ENCODE data around the gene WBP2.
"Not testable (repeated sequence)": the region's sequence is repeated elsewhere in the genome, so short reads cannot be mapped to it uniquely, and the experiment has no call there.

The WBP2 gene

DNA sequence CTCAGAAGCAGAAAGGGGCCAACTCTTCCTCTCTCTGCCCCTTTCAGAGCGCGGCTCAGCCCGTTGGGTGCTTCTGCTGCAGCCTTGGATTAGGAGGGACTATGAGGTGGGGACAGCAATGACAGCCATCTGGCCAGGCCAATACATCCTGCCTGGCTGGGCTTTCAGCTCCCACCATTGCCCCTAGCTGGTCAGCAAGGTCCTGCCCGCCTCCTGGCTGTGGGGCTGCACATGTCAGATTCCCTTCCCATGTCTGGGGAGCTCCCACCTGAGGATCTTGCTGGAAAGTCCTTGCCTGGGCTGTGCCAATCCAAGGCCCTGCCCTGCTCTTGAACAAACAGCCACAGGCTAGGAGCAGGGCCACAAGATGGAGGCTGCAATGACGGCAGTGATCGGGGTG is 33.3 kb upstream of the WBP2 start:
- no peak for DNase-seq

GRCh38 chr17:75885860-75886259 is 30.7 kb upstream of the WBP2 start:
- not testable (repeated sequence) for DNase-seq

DNA sequence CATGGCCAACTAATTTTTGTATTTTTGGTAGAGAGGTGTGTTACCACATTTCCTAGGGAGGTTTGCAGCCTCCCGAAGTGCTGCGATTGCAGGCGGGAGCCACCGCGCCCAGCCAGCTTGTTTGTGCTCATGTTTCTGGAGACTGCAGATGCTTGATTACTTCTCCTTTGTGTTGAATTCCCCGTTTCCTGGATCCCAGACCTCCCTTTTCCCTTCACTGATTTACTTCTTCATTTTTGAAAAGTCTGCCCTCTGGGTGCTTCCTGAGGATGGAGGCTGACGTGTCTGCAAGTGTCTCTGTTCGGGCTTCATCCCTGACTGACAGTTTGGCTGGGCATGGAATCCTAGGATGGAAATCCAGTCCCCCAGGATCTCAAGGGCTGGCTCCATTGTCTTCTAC is 30.3 kb upstream of the WBP2 start:
- no peak for DNase-seq

GRCh38 chr17:75881678-75882454 is 26.7 kb upstream of the WBP2 start:
- no peak for DNase-seq

DNA sequence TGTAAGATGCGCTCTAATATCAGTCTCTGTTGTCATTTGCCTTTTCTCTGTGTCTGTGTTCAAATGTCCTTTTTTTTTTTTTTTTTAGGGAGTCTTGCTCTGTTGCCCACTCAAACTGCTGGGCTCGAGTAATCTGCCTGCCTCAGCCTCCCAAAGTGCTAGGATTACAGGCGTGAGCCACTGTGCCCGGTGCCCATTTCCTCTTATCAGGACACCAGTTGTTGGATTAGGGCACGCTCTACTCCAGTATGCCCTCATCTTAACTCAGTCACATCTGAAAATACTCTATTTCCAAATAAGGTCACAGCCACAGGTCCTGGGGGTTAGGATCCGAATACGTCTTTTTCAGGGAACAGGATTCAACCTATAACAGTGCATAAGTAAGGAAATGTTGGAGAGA is 25.1 kb upstream of the WBP2 start:
- DNase-seq = no peak

GRCh38 chr17:75878174-75878998 is 23.3 kb upstream of the WBP2 start, which contains the start of gene TRIM47:
Gene TRIM47 (minus strand): TSS chr17:75878581. CDS start chr17:75878548, 33 bp downstream.
- no peak for DNase-seq

GRCh38 chr17:75877752-75878173 is 22.6 kb upstream of the WBP2 start:
- peak; percentile 50 for DNase-seq

GRCh38 chr17:75876938-75877751 is 22.0 kb upstream of the WBP2 start:
- no peak for DNase-seq

- DNase-seq = no peak
Observed at GRCh38 chr17:75876190-75876937, 21.2 kb upstream of the WBP2 start.

GRCh38 chr17:75875940-75876189 is 20.7 kb upstream of the WBP2 start:
- DNase-seq = no peak

- DNase-seq = no peak
Observed at GRCh38 chr17:75875182-75875939, 20.2 kb upstream of the WBP2 start.

- DNase-seq = no peak
Observed at GRCh38 chr17:75874323-75875181, 19.4 kb upstream of the WBP2 start.

DNA sequence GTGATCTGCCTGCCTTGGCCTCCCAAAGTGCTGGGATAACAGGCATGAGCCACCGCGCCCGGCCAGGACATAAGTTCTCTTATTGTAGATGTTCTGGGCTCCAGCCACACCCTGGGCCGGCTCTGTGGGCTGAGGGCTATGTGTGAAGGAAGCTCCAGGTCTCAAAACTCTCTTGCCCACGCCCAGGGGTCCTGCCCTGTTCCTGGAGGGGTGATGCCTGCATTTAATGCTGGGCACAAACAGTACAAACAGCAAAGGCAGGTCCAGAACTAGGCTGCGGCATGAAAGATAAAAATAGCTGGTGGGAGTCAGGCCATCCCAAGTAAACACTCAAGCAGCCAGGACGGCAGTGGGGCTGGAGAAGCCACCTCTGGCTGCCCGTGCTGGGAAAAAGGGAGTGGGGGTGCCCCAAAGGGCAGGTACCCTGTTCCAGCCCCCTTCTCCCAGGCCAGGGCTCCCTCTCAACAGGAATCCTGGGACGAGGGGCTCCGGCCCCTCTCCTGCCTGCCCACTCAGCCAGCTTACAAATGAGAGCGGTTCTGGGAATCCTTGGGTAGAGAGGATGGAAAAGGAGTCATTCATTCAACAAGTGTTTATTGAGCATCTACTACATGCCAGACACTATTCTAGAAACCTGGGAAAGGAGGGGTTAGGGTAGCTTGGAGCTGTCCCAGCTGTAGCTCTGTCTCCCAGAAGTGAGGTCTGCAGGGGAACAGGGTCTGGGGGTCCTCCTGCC is 18.6 kb upstream of the WBP2 start:
- DNase-seq = no peak

GRCh38 chr17:75872434-75873351 is 17.6 kb upstream of the WBP2 start:
- DNase-seq = no peak

DNA sequence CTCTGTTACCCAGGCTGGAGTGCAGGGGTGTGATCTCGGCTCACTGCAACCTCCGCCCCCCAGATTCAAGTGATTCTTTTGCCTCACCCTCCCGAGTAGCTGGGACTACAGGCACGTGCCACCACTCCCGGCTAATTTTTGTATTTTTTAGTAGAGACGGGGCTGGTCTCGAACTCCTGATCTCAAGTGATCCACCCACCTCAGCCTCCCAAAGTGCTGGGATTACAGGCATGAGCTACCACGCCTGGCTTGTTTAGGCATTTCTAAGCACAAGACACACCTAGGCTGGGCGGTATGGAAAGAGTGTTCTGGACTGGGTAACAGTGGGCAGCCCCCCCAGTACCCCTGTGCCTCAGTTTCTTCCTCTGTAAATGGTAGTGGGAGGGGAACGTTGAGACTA is 15.1 kb upstream of the WBP2 start:
- DNase-seq = not testable (repeated sequence)

DNA sequence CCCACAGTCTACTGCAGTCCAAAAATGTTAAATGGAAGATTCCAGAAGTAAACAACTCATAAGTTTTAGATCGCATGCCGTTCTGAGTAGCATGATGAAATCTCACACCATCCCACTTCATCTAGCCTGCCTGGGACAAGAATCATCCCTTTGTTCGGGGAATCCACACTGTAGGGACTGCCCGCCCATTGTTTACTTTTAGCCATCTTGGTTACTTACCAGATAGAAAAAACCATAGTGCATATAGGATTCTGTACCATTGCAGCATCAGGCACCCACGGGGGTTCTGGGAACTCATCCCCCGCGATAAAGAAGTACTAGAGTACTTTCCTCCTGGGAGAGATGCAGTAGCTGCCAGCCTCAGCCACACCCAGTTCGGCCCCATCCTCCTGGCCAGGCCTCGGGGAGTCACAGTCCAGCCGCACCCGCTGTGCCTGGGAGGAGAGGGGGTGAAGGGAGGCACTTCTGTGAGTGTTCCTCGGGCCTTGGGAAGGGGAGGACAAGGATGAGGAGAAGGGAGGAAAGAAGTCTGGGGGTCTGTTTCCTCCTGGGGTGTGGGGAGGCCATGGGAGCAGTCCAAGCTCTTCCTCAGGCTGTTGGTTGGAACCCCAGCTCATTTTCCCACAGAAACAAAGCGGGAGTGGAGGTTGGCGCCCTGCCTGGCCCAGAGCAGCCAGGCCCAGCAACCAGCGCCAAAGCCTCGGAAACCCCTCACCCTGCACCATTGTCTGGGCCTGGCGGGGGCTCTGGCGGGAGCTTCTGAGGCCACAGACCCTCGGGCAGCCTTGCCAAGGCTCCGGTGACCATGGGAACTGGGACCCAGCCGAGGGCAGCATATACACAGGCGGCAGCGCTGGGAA is 14.4 kb upstream of the WBP2 start:
- DNase-seq = no peak

GRCh38 chr17:75868730-75869281 is 13.7 kb upstream of the WBP2 start:
- not testable (repeated sequence) for DNase-seq
